HG02981 (cell line): ENCODE measurements around the gene LUC7L.
"Not testable (repeated sequence)": the region's sequence is repeated elsewhere in the genome, so short reads cannot be mapped to it uniquely, and the experiment has no call there.

ENCODE experiments used
- ATAC-seq: cut with Tn5 transposase; IDR thresholded peaks from one replicate; pipeline ENCODE4 v1.9.1; 2021; ENCODE audit warnings: mild to moderate bottlenecking, moderate library complexity; ENCODE audit not compliant: unreplicated experiment

LUC7L gene

GRCh38 chr16:263944-264343 is 34.7 kb upstream of the LUC7L start:
- no peak for ATAC-seq

GRCh38 chr16:263182-263774 is 34.0 kb upstream of the LUC7L start:
- ATAC-seq = no peak

- ATAC-seq = no peak
Measured at GRCh38 chr16:262121-262745, 33.0 kb upstream of the LUC7L start.

- ATAC-seq = no peak
Measured at GRCh38 chr16:261031-261691, 31.9 kb upstream of the LUC7L start.

GRCh38 chr16:260326-260725 is 31.1 kb upstream of the LUC7L start:
- ATAC-seq = no peak

GRCh38 chr16:259814-260253 is 30.6 kb upstream of the LUC7L start:
- no peak for ATAC-seq

- ATAC-seq = no peak
Measured at GRCh38 chr16:259226-259625, 30.0 kb upstream of the LUC7L start.

- not testable (repeated sequence) for ATAC-seq
Measured at GRCh38 chr16:258091-258490, 28.8 kb upstream of the LUC7L start.

GRCh38 chr16:255183-255582 is 25.9 kb upstream of the LUC7L start:
- no peak for ATAC-seq

GRCh38 chr16:254461-254860 is 25.2 kb upstream of the LUC7L start:
- no peak for ATAC-seq

GRCh38 chr16:253833-254232 is 24.6 kb upstream of the LUC7L start:
- no peak for ATAC-seq

GRCh38 chr16:252366-253337 is 23.4 kb upstream of the LUC7L start:
- ATAC-seq = no peak

- no peak for ATAC-seq
Measured at GRCh38 chr16:249431-249830, 20.2 kb upstream of the LUC7L start.

- ATAC-seq = no peak
Measured at GRCh38 chr16:247027-247426, 17.8 kb upstream of the LUC7L start.

GRCh38 chr16:245105-245504 is 15.9 kb upstream of the LUC7L start:
- ATAC-seq = no peak

- no peak for ATAC-seq
Measured at GRCh38 chr16:243348-243747, 14.1 kb upstream of the LUC7L start.

- no peak for ATAC-seq
Measured at GRCh38 chr16:242281-242680, 13.0 kb upstream of the LUC7L start.

- ATAC-seq = no peak
Measured at GRCh38 chr16:240559-240958, 11.3 kb upstream of the LUC7L start.

GRCh38 chr16:239948-240277 is 10.7 kb upstream of the LUC7L start:
- no peak for ATAC-seq

GRCh38 chr16:234468-235305 is 5.4 kb upstream of the LUC7L start, which contains the start of gene FAM234A:
Gene FAM234A (plus strand): TSS chr16:234821. CDS start chr16:254414, 19,593 bp downstream.
- ATAC-seq = peak; percentile 78
